HUES48 (cell line): ENCODE measurements around the gene PIGT.
A peak's percentile ranks its signal among the peaks of the same experiment; 100 is the strongest.

Source experiments
- H3K27ac ChIP-seq: one replicate; pipeline ENCODE4 v1.7.0; 2013; ENCODE audit warnings: low read depth, low read length, inconsistent platforms
- H3K27me3 ChIP-seq: 2 replicates; pipeline ENCODE4 v1.6.1; 2013; ENCODE audit warnings: mild to moderate bottlenecking, low read length; ENCODE audit not compliant: control insufficient read depth, insufficient read depth
- H3K36me3 ChIP-seq: 2 replicates; pipeline ENCODE4 v1.6.1; 2013; ENCODE audit warnings: low read length; ENCODE audit not compliant: control insufficient read depth, insufficient read depth
- H3K4me1 ChIP-seq: 2 replicates; pipeline ENCODE4 v1.6.1; 2013; ENCODE audit warnings: mild to moderate bottlenecking, low read length; ENCODE audit not compliant: control insufficient read depth, insufficient read depth
- H3K4me3 ChIP-seq: 2 replicates; pipeline ENCODE4 v1.5.1; 2013; ENCODE audit warnings: mild to moderate bottlenecking, low read depth, low read length
- H3K9ac ChIP-seq: 2 replicates; pipeline ENCODE4 v1.6.1; 2013; ENCODE audit warnings: mild to moderate bottlenecking, low read depth, low read length, moderate library complexity
- H3K9me3 ChIP-seq: 2 replicates; pipeline ENCODE4 v1.6.1; 2013; ENCODE audit warnings: low read length; ENCODE audit not compliant: control insufficient read depth, insufficient read depth

Gene PIGT

GRCh38 chr20:45415822-45416637, at the start of gene PIGT:
Gene PIGT (plus strand): TSS chr20:45416141. CDS start chr20:45416157, 16 bp downstream.
- H3K9ac ChIP-seq = peak within 1 kb of the TSS; percentile 85
- peaks cover 30% of the 10 kb centered on the region for H3K36me3 ChIP-seq
- H3K4me1 ChIP-seq = peaks cover 10% of the 10 kb centered on the region
- peak within 1 kb of the TSS; percentile 77 for H3K27ac ChIP-seq
- H3K27me3 ChIP-seq = no peaks in the 10 kb centered on the region
- H3K4me3 ChIP-seq = peak within 1 kb of the TSS; percentile 96
- H3K9me3 ChIP-seq = no peaks in the 10 kb centered on the region

GRCh38 chr20:45366192-45366591, 49.7 kb upstream of the PIGT start:
- H3K27ac ChIP-seq = no peak overlapping the region
- no peak overlapping the region for H3K4me3 ChIP-seq
- no peaks in the 10 kb centered on the region for H3K27me3 ChIP-seq
- H3K4me1 ChIP-seq = 0 out of 2 replicates have a peak, but pooled peaks cover 2% of the 10 kb centered on the region
- peaks cover 31% of the 10 kb centered on the region for H3K36me3 ChIP-seq
- no peaks in the 10 kb centered on the region for H3K9me3 ChIP-seq
- no peak overlapping the region for H3K9ac ChIP-seq

- Histone ChIP-seq H3K27ac (no peak overlapping the region), H3K9ac (no peak overlapping the region), H3K27me3 (no peaks in the 10 kb centered on the region), H3K4me3 (no peak overlapping the region), H3K36me3 (peaks cover 31% of the 10 kb centered on the region), H3K4me1 (0 out of 2 replicates have a peak, but pooled peaks cover 2% of the 10 kb centered on the region), H3K9me3 (no peaks in the 10 kb centered on the region)
Measured at GRCh38 chr20:45366631-45367030, 49.3 kb upstream of the PIGT start.

GRCh38 chr20:45367126-45367525, 48.8 kb upstream of the PIGT start:
- Histone ChIP-seq H3K9me3 (no peaks in the 10 kb centered on the region), H3K4me3 (no peak overlapping the region), H3K36me3 (peaks cover 31% of the 10 kb centered on the region), H3K9ac (no peak overlapping the region), H3K4me1 (0 out of 2 replicates have a peak, but pooled peaks cover 2% of the 10 kb centered on the region), H3K27ac (no peak overlapping the region), H3K27me3 (no peaks in the 10 kb centered on the region)

GRCh38 chr20:45368221-45368980, 47.5 kb upstream of the PIGT start:
- Histone ChIP-seq H3K4me3 (no peak overlapping the region), H3K27ac (no peak overlapping the region), H3K4me1 (peaks cover 4% of the 10 kb centered on the region)

GRCh38 chr20:45370571-45371160, 45.3 kb upstream of the PIGT start:
- Histone ChIP-seq H3K4me3 (no peak overlapping the region), H3K36me3 (peaks cover 26% of the 10 kb centered on the region), H3K4me1 (peaks cover 4% of the 10 kb centered on the region), H3K9ac (no peak overlapping the region), H3K27ac (no peak overlapping the region), H3K9me3 (no peaks in the 10 kb centered on the region), H3K27me3 (peaks cover 7% of the 10 kb centered on the region)

More at GRCh38 chr20:45368221-45368980, 47.5 kb upstream of the PIGT start:
- H3K27me3 ChIP-seq = peaks cover 6% of the 10 kb centered on the region
- no peaks in the 10 kb centered on the region for H3K9me3 ChIP-seq
- H3K36me3 ChIP-seq = peaks cover 31% of the 10 kb centered on the region
- no peak overlapping the region for H3K9ac ChIP-seq

GRCh38 chr20:45372241-45372640, 43.7 kb upstream of the PIGT start:
- Histone ChIP-seq H3K36me3 (peaks cover 11% of the 10 kb centered on the region), H3K9ac (no peak overlapping the region), H3K4me3 (no peak overlapping the region), H3K4me1 (peaks cover 4% of the 10 kb centered on the region), H3K27me3 (peaks cover 7% of the 10 kb centered on the region), H3K9me3 (no peaks in the 10 kb centered on the region), H3K27ac (no peak overlapping the region)

- H3K4me1 ChIP-seq = peaks cover 4% of the 10 kb centered on the region
- peak overlapping the region; percentile 68; the same call in 1 of the 2 replicates for H3K4me3 ChIP-seq
- H3K9ac ChIP-seq = no peak overlapping the region
- H3K9me3 ChIP-seq = no peaks in the 10 kb centered on the region
- no peak overlapping the region for H3K27ac ChIP-seq
- H3K36me3 ChIP-seq = peaks cover 5% of the 10 kb centered on the region
- H3K27me3 ChIP-seq = peaks cover 7% of the 10 kb centered on the region
Measured at GRCh38 chr20:45372646-45373352, 43.1 kb upstream of the PIGT start.

- Histone ChIP-seq H3K9ac (no peak overlapping the region; the same call in 1 of the 2 replicates), H3K4me3 (peak overlapping the region; percentile 68), H3K9me3 (no peaks in the 10 kb centered on the region), H3K4me1 (peaks cover 4% of the 10 kb centered on the region), H3K36me3 (no peaks in the 10 kb centered on the region), H3K27me3 (peaks cover 7% of the 10 kb centered on the region), H3K27ac (no peak overlapping the region)
Measured at GRCh38 chr20:45373353-45374100, 42.4 kb upstream of the PIGT start.

- no peak overlapping the region for H3K27ac ChIP-seq
- no peaks in the 10 kb centered on the region for H3K36me3 ChIP-seq
- H3K9me3 ChIP-seq = no peaks in the 10 kb centered on the region
- H3K4me1 ChIP-seq = peaks cover 4% of the 10 kb centered on the region
- H3K9ac ChIP-seq = no peak overlapping the region
- no peak overlapping the region for H3K4me3 ChIP-seq
- peaks cover 7% of the 10 kb centered on the region for H3K27me3 ChIP-seq
Measured at GRCh38 chr20:45374101-45374467, 41.9 kb upstream of the PIGT start.
